Loucy (cell line): Measurements from ENCODE around the gene CPOX.

Source experiments
- H2AFZ ChIP-seq: fragments of 200-600 bp; sonication (generic); 2 replicates; pipeline ENCODE4 v1.6.0; 2016; ENCODE audit warnings: antibody characterized with exemption, mild to moderate bottlenecking, low read length, moderate library complexity
- H3F3A ChIP-seq: fragments of 200-600 bp; 2 replicates; pipeline ENCODE4 v1.6.0; 2016; ENCODE audit warnings: antibody characterized with exemption, low read depth, mild to moderate bottlenecking
- H3K27me3 ChIP-seq: fragments of 200-600 bp; sonication (generic); 2 replicates; pipeline ENCODE4 v1.6.1; 2014; ENCODE audit warnings: low read length, mild to moderate bottlenecking; ENCODE audit not compliant: insufficient read depth, poor library complexity, severe bottlenecking
- H3K36me3 ChIP-seq: fragments of 200-600 bp; sonication (generic); 2 replicates; pipeline ENCODE4 v1.6.1; 2016; ENCODE audit warnings: low read length; ENCODE audit not compliant: insufficient read depth
- H3K4me1 ChIP-seq: fragments of 200-600 bp; sonication (generic); 2 replicates; pipeline ENCODE4 v1.5.1; 2014; ENCODE audit warnings: low read length, mild to moderate bottlenecking; ENCODE audit not compliant: insufficient read depth, poor library complexity, severe bottlenecking
- H3K4me2 ChIP-seq: fragments of 200-600 bp; sonication (generic); 2 replicates; pipeline ENCODE4 v1.6.0; 2014; ENCODE audit warnings: antibody characterized with exemption, low read length, low read depth, mild to moderate bottlenecking; ENCODE audit not compliant: poor library complexity, severe bottlenecking
- H3K4me3 ChIP-seq: fragments of 200-600 bp; sonication (generic); 2 replicates; pipeline ENCODE4 v1.5.1; 2014; ENCODE audit warnings: low read length, mild to moderate bottlenecking, mixed read lengths; ENCODE audit not compliant: poor library complexity, severe bottlenecking
- H3K79me2 ChIP-seq: fragments of 200-600 bp; sonication (generic); 2 replicates; pipeline ENCODE4 v1.6.1; 2014; ENCODE audit warnings: low read length; ENCODE audit not compliant: insufficient read depth
- H3K9ac ChIP-seq: fragments of 200-600 bp; sonication (generic); 2 replicates; pipeline ENCODE4 v1.6.0; 2014; ENCODE audit warnings: mild to moderate bottlenecking, low read depth, low read length, moderate library complexity; ENCODE audit not compliant: poor library complexity, severe bottlenecking
- H3K9me2 ChIP-seq: fragments of 200-600 bp; sonication (generic); replicated peaks from 2 replicates; pipeline ENCODE4 v1.6.1; 2016; ENCODE audit warnings: low read depth, low read length, mixed read lengths
- H3K9me3 ChIP-seq: fragments of 200-600 bp; sonication (generic); 2 replicates; pipeline ENCODE4 v1.6.1; 2014; ENCODE audit warnings: mild to moderate bottlenecking, antibody characterized with exemption, low read length, low read depth; ENCODE audit not compliant: insufficient read depth
- H4K20me1 ChIP-seq: fragments of 200-600 bp; sonication (generic); 2 replicates; pipeline ENCODE4 v1.6.0; 2014; ENCODE audit warnings: antibody characterized with exemption, low read length, mild to moderate bottlenecking; ENCODE audit not compliant: insufficient read depth, poor library complexity, severe bottlenecking
- CTCF ChIP-seq: fragments of 200-600 bp; sonication (generic); conservative IDR thresholded peaks from 2 replicates; pipeline ENCODE4 v1.5.1; 2014; ENCODE audit warnings: mild to moderate bottlenecking, antibody characterized with exemption, low read length
- EZH2phosphoT487 ChIP-seq: fragments of 200-600 bp; IDR thresholded peaks from 2 replicates; pipeline ENCODE4 v1.6.1; 2018; ENCODE audit warnings: antibody characterized with exemption, mild to moderate bottlenecking, moderate library complexity, borderline replicate concordance

Gene CPOX

GRCh38 chr3:98553021-98553563 lies 40.3 kb downstream of the CPOX start:
- H3K4me2 ChIP-seq: no peak overlapping the region
- no peaks in the 10 kb centered on the region for H3K9me2 ChIP-seq
- no peaks in the 10 kb centered on the region for H3K27me3 ChIP-seq
- no peak overlapping the region for H2AFZ ChIP-seq
- H3K79me2 ChIP-seq: no peaks in the 10 kb centered on the region
- no peak overlapping the region for H3K4me3 ChIP-seq
- H3K4me1 ChIP-seq: no peaks in the 10 kb centered on the region
- H3K9me3 ChIP-seq: no peaks in the 10 kb centered on the region
- no peaks in the 10 kb centered on the region for H3K36me3 ChIP-seq
- no peak overlapping the region for H3K9ac ChIP-seq
- no peak for TF ChIP-seq EZH2phosphoT487
- no peak for TF ChIP-seq CTCF
- H4K20me1 ChIP-seq: no peaks in the 10 kb centered on the region
- H3F3A ChIP-seq: no peaks in the 10 kb centered on the region

- H3K4me1 ChIP-seq: no peaks in the 10 kb centered on the region
- H4K20me1 ChIP-seq: no peaks in the 10 kb centered on the region
- H3K9me3 ChIP-seq: no peaks in the 10 kb centered on the region
- no peak overlapping the region for H3K4me3 ChIP-seq
- H3K36me3 ChIP-seq: no peaks in the 10 kb centered on the region
- no peak for TF ChIP-seq EZH2phosphoT487
- TF ChIP-seq CTCF: no peak
- H2AFZ ChIP-seq: no peak overlapping the region
- H3K79me2 ChIP-seq: no peaks in the 10 kb centered on the region
- no peak overlapping the region for H3K4me2 ChIP-seq
- H3K9ac ChIP-seq: no peak overlapping the region
- H3K27me3 ChIP-seq: no peaks in the 10 kb centered on the region
- no peaks in the 10 kb centered on the region for H3F3A ChIP-seq
- H3K9me2 ChIP-seq: no peaks in the 10 kb centered on the region
Measured at GRCh38 chr3:98552232-98553020, 41.0 kb downstream of the CPOX start.

DNA sequence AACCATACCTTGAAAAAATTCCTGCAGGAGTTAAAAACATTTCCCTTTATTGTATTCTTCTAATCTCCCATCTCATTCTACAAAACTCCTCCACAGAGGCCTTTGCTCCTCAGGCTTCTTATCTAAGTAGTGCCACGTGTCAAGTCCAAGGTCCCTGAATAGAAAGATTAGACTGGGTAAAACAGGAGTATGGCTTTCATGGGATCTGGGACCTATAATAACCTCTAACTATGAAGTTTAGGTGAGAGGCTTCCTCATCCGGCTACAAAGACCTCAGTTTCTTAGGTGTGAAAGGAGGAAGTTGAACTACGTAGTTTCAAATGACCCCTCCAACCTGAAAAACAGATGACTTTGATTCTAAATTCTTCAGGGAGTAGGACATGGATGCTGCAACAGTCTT lies 41.7 kb downstream of the CPOX start:
- H3K9ac ChIP-seq: no peak overlapping the region
- H4K20me1 ChIP-seq: no peaks in the 10 kb centered on the region
- no peak overlapping the region for H3K4me2 ChIP-seq
- H3K4me3 ChIP-seq: no peak overlapping the region
- no peak for TF ChIP-seq CTCF
- TF ChIP-seq EZH2phosphoT487: no peak
- no peak overlapping the region for H2AFZ ChIP-seq
- H3F3A ChIP-seq: no peaks in the 10 kb centered on the region
- no peaks in the 10 kb centered on the region for H3K9me3 ChIP-seq
- H3K9me2 ChIP-seq: no peaks in the 10 kb centered on the region
- no peaks in the 10 kb centered on the region for H3K4me1 ChIP-seq
- no peaks in the 10 kb centered on the region for H3K36me3 ChIP-seq
- H3K79me2 ChIP-seq: no peaks in the 10 kb centered on the region
- H3K27me3 ChIP-seq: no peaks in the 10 kb centered on the region
